ENCODE results near the gene GAS2L3. TPM values are rescaled to one million over a fixed set of nuclear protein-coding genes. Genes with fewer than 3 reads are reported as not detected.
"Not testable (repeated sequence)": the region's sequence is repeated elsewhere in the genome, so short reads cannot be mapped to it uniquely, and the experiment has no call there.

The GAS2L3 gene
- total and polyA plus RNA-seq, 4 donors: 0.13 to 19.6 (median 5.5) TPM

GRCh38 chr12:100633082-100633785 lies 59.8 kb downstream of the GAS2L3 start:
- H3K9me3 ChIP-seq (ENCODE audit: control insufficient read depth, low read length); H3K36me3 ChIP-seq (ENCODE audit: control insufficient read depth in 1 of 2, insufficient read depth in 2 of 2, low read length in 1 of 2); H3K27me3 ChIP-seq (ENCODE audit: control insufficient read depth in 1 of 2, insufficient read depth in 2 of 2, low read length in 1 of 2); intact Hi-C loops (cut with DNase I); H3K27ac ChIP-seq (ENCODE audit: low read depth in 1 of 2, low read length in 2 of 2); H3K4me1 ChIP-seq (ENCODE audit: control insufficient read depth in 1 of 2, insufficient read depth in 2 of 2, low read length in 2 of 2); H3K4me3 ChIP-seq (ENCODE audit: low read length in 2 of 2); DNase-seq; ATAC-seq (ENCODE audit: low FRiP score): not testable (repeated sequence)
- WGBS, 2 donors: 93 to 95% methylated on average over 11 of the region's 11 CpGs

- H3K36me3 ChIP-seq (ENCODE audit: control insufficient read depth in 1 of 2, insufficient read depth in 2 of 2, low read length in 1 of 2): no peaks in the 10 kb centered on the region
- DNase-seq (no peak), ATAC-seq (ENCODE audit: low FRiP score) (no peak)
- intact Hi-C loops (cut with DNase I): no loop called here
- H3K27ac ChIP-seq (ENCODE audit: low read depth in 1 of 2, low read length in 2 of 2): no peak overlapping the region
- no peaks in the 10 kb centered on the region for H3K4me1 ChIP-seq (ENCODE audit: control insufficient read depth in 1 of 2, insufficient read depth in 2 of 2, low read length in 2 of 2)
- no peaks in the 10 kb centered on the region for H3K27me3 ChIP-seq (ENCODE audit: control insufficient read depth in 1 of 2, insufficient read depth in 2 of 2, low read length in 1 of 2)
- H3K4me3 ChIP-seq (ENCODE audit: low read length in 2 of 2): no peak overlapping the region
- 87 to 89% methylated on average over 6 of the region's 6 CpGs for WGBS, 2 donors
- no peaks in the 10 kb centered on the region for H3K9me3 ChIP-seq (ENCODE audit: control insufficient read depth, low read length)
Measured at GRCh38 chr12:100643246-100643645, 69.8 kb downstream of the GAS2L3 start.

- 88 to 92% methylated on average over 8 of the region's 8 CpGs for WGBS, 2 donors
- H3K4me1 ChIP-seq (ENCODE audit: control insufficient read depth in 1 of 2, insufficient read depth in 2 of 2, low read length in 2 of 2): no peaks in the 10 kb centered on the region
- intact Hi-C loops (cut with DNase I): no loop called here
- DNase-seq: no peak
- no peak for ATAC-seq (ENCODE audit: low FRiP score)
- no peaks in the 10 kb centered on the region for H3K9me3 ChIP-seq (ENCODE audit: control insufficient read depth, low read length)
- no peaks in the 10 kb centered on the region for H3K36me3 ChIP-seq (ENCODE audit: control insufficient read depth in 1 of 2, insufficient read depth in 2 of 2, low read length in 1 of 2)
- no peak overlapping the region for H3K27ac ChIP-seq (ENCODE audit: low read depth in 1 of 2, low read length in 2 of 2)
- H3K4me3 ChIP-seq (ENCODE audit: low read length in 2 of 2): no peak overlapping the region
- no peaks in the 10 kb centered on the region for H3K27me3 ChIP-seq (ENCODE audit: control insufficient read depth in 1 of 2, insufficient read depth in 2 of 2, low read length in 1 of 2)
Measured at GRCh38 chr12:100646896-100647295, 73.4 kb downstream of the GAS2L3 start.

GRCh38 chr12:100651108-100651507 lies 77.6 kb downstream of the GAS2L3 start:
- Histone ChIP-seq H3K36me3 (ENCODE audit: control insufficient read depth in 1 of 2, insufficient read depth in 2 of 2, low read length in 1 of 2) (no peaks in the 10 kb centered on the region), H3K27ac (ENCODE audit: low read depth in 1 of 2, low read length in 2 of 2) (no peak overlapping the region), H3K4me3 (ENCODE audit: low read length in 2 of 2) (no peak overlapping the region), H3K27me3 (ENCODE audit: control insufficient read depth in 1 of 2, insufficient read depth in 2 of 2, low read length in 1 of 2) (no peaks in the 10 kb centered on the region), H3K4me1 (ENCODE audit: control insufficient read depth in 1 of 2, insufficient read depth in 2 of 2, low read length in 2 of 2) (no peaks in the 10 kb centered on the region), H3K9me3 (ENCODE audit: control insufficient read depth, low read length) (no peaks in the 10 kb centered on the region)
- ATAC-seq (ENCODE audit: low FRiP score): no peak
- intact Hi-C loops (cut with DNase I): no loop called here
- 75 to 79% methylated on average over 3 of the region's 3 CpGs for WGBS, 2 donors
- no peak for DNase-seq

- H3K9me3 ChIP-seq (ENCODE audit: control insufficient read depth, low read length): no peaks in the 10 kb centered on the region
- H3K36me3 ChIP-seq (ENCODE audit: control insufficient read depth in 1 of 2, insufficient read depth in 2 of 2, low read length in 1 of 2): no peaks in the 10 kb centered on the region
- intact Hi-C loops (cut with DNase I): no loop called here
- H3K4me3 ChIP-seq (ENCODE audit: low read length in 2 of 2): no peak overlapping the region
- H3K27me3 ChIP-seq (ENCODE audit: control insufficient read depth in 1 of 2, insufficient read depth in 2 of 2, low read length in 1 of 2): no peaks in the 10 kb centered on the region
- H3K27ac ChIP-seq (ENCODE audit: low read depth in 1 of 2, low read length in 2 of 2): no peak overlapping the region
- 47 to 71% methylated on average over 4 of the region's 4 CpGs for WGBS, 2 donors
- no peaks in the 10 kb centered on the region for H3K4me1 ChIP-seq (ENCODE audit: control insufficient read depth in 1 of 2, insufficient read depth in 2 of 2, low read length in 2 of 2)
- DNase-seq: no peak
- no peak for ATAC-seq (ENCODE audit: low FRiP score)
Measured at GRCh38 chr12:100651694-100652093, 78.2 kb downstream of the GAS2L3 start.

- H3K36me3 ChIP-seq (ENCODE audit: control insufficient read depth in 1 of 2, insufficient read depth in 2 of 2, low read length in 1 of 2): no peaks in the 10 kb centered on the region
- ATAC-seq (ENCODE audit: low FRiP score): no peak
- no peak overlapping the region for H3K4me3 ChIP-seq (ENCODE audit: low read length in 2 of 2)
- no peak for DNase-seq
- H3K4me1 ChIP-seq (ENCODE audit: control insufficient read depth in 1 of 2, insufficient read depth in 2 of 2, low read length in 2 of 2): no peaks in the 10 kb centered on the region
- H3K27me3 ChIP-seq (ENCODE audit: control insufficient read depth in 1 of 2, insufficient read depth in 2 of 2, low read length in 1 of 2): no peaks in the 10 kb centered on the region
- no peak overlapping the region for H3K27ac ChIP-seq (ENCODE audit: low read depth in 1 of 2, low read length in 2 of 2)
- WGBS, 2 donors: 86 to 89% methylated on average over 3 of the region's 3 CpGs
- intact Hi-C loops (cut with DNase I): no loop called here
- no peaks in the 10 kb centered on the region for H3K9me3 ChIP-seq (ENCODE audit: control insufficient read depth, low read length)
Measured at GRCh38 chr12:100652488-100652887, 79.0 kb downstream of the GAS2L3 start.

GRCh38 chr12:100656141-100656540 lies 82.7 kb downstream of the GAS2L3 start:
- no peak for ATAC-seq (ENCODE audit: low FRiP score)
- H3K9me3 ChIP-seq (ENCODE audit: control insufficient read depth, low read length): peaks cover 1% of the 10 kb centered on the region
- peaks cover 0 to 2% of the 10 kb centered on the region in 2 donors for H3K27me3 ChIP-seq (ENCODE audit: control insufficient read depth in 1 of 2, insufficient read depth in 2 of 2, low read length in 1 of 2)
- DNase-seq: no peak
- 62 to 75% methylated on average over 4 of the region's 4 CpGs for WGBS, 2 donors
- no peak overlapping the region for H3K27ac ChIP-seq (ENCODE audit: low read depth in 1 of 2, low read length in 2 of 2)
- intact Hi-C loops (cut with DNase I): no loop called here
- H3K4me3 ChIP-seq (ENCODE audit: low read length in 2 of 2): no peak overlapping the region
- H3K4me1 ChIP-seq (ENCODE audit: control insufficient read depth in 1 of 2, insufficient read depth in 2 of 2, low read length in 2 of 2): no peaks in the 10 kb centered on the region
- no peaks in the 10 kb centered on the region for H3K36me3 ChIP-seq (ENCODE audit: control insufficient read depth in 1 of 2, insufficient read depth in 2 of 2, low read length in 1 of 2)

GRCh38 chr12:100656856-100657255 lies 83.4 kb downstream of the GAS2L3 start:
- no peak overlapping the region for H3K4me3 ChIP-seq (ENCODE audit: low read length in 2 of 2)
- H3K4me1 ChIP-seq (ENCODE audit: control insufficient read depth in 1 of 2, insufficient read depth in 2 of 2, low read length in 2 of 2): no peaks in the 10 kb centered on the region
- DNase-seq (no peak), ATAC-seq (ENCODE audit: low FRiP score) (no peak)
- intact Hi-C loops (cut with DNase I): no loop called here
- peaks cover 0 to 2% of the 10 kb centered on the region in 2 donors for H3K27me3 ChIP-seq (ENCODE audit: control insufficient read depth in 1 of 2, insufficient read depth in 2 of 2, low read length in 1 of 2)
- H3K36me3 ChIP-seq (ENCODE audit: control insufficient read depth in 1 of 2, insufficient read depth in 2 of 2, low read length in 1 of 2): no peaks in the 10 kb centered on the region
- H3K27ac ChIP-seq (ENCODE audit: low read depth in 1 of 2, low read length in 2 of 2): no peak overlapping the region
- H3K9me3 ChIP-seq (ENCODE audit: control insufficient read depth, low read length): peaks cover 1% of the 10 kb centered on the region

GRCh38 chr12:100661300-100661951 lies 87.9 kb downstream of the GAS2L3 start:
- H3K4me1 ChIP-seq (ENCODE audit: control insufficient read depth in 1 of 2, insufficient read depth in 2 of 2, low read length in 2 of 2): no peaks in the 10 kb centered on the region
- H3K4me3 ChIP-seq (ENCODE audit: low read length in 2 of 2): no peak overlapping the region
- ATAC-seq (ENCODE audit: low FRiP score) (no peak), DNase-seq (no peak)
- H3K27me3 ChIP-seq (ENCODE audit: control insufficient read depth in 1 of 2, insufficient read depth in 2 of 2, low read length in 1 of 2): peaks cover 0 to 2% of the 10 kb centered on the region in 2 donors
- intact Hi-C loops (cut with DNase I): no loop called here
- H3K27ac ChIP-seq (ENCODE audit: low read depth in 1 of 2, low read length in 2 of 2): no peak overlapping the region
- 30 to 32% methylated on average over 6 of the region's 6 CpGs for WGBS, 2 donors
- no peaks in the 10 kb centered on the region for H3K36me3 ChIP-seq (ENCODE audit: control insufficient read depth in 1 of 2, insufficient read depth in 2 of 2, low read length in 1 of 2)
- H3K9me3 ChIP-seq (ENCODE audit: control insufficient read depth, low read length): peaks cover 1% of the 10 kb centered on the region
